Measurements from ENCODE around the gene SMYD3. TPM values are rescaled to one million over a fixed set of nuclear protein-coding genes. Genes with fewer than 3 reads are reported as not detected.

The SMYD3 gene
- total RNA-seq, 1 donor from 2014 or later = 24.2 TPM

GRCh38 chr1:245843101-245843500, 664.0 kb downstream of the SMYD3 start:
- Mint-ChIP-seq H3K27me3 (ENCODE audit: low read depth) (no peaks in the 10 kb centered on the region), H3K4me3 (no peak overlapping the region), H3K4me1 (peaks cover 15% of the 10 kb centered on the region), H3K36me3 (ENCODE audit: low read depth) (peaks cover 3% of the 10 kb centered on the region), H3K9me3 (no peaks in the 10 kb centered on the region), H3K27ac (ENCODE audit: unreplicated experiment) (no peak overlapping the region)
- DNase-seq (ENCODE audit: low read depth, low spot score) = no peak
- no peak for TF ChIP-seq CTCF (conservative IDR thresholded peaks at IDR 0.05)

GRCh38 chr1:245842106-245842505, 665.0 kb downstream of the SMYD3 start:
- H3K27ac Mint-ChIP-seq (ENCODE audit: unreplicated experiment) = no peak overlapping the region
- no peak for DNase-seq (ENCODE audit: low read depth, low spot score)
- H3K36me3 Mint-ChIP-seq (ENCODE audit: low read depth) = peaks cover 3% of the 10 kb centered on the region
- no peak overlapping the region for H3K4me3 Mint-ChIP-seq
- no peaks in the 10 kb centered on the region for H3K9me3 Mint-ChIP-seq
- peaks cover 25% of the 10 kb centered on the region for H3K4me1 Mint-ChIP-seq
- no peaks in the 10 kb centered on the region for H3K27me3 Mint-ChIP-seq (ENCODE audit: low read depth)
- TF ChIP-seq CTCF (conservative IDR thresholded peaks at IDR 0.05) = no peak

- Mint-ChIP-seq H3K36me3 (ENCODE audit: low read depth) (no peaks in the 10 kb centered on the region), H3K9me3 (no peaks in the 10 kb centered on the region), H3K27ac (ENCODE audit: unreplicated experiment) (no peak overlapping the region), H3K4me1 (peaks cover 26% of the 10 kb centered on the region), H3K27me3 (ENCODE audit: low read depth) (no peaks in the 10 kb centered on the region), H3K4me3 (no peak overlapping the region)
- TF ChIP-seq CTCF (conservative IDR thresholded peaks at IDR 0.05) = no peak
- no peak for DNase-seq (ENCODE audit: low read depth, low spot score)
Observed at GRCh38 chr1:245840971-245841370, 666.1 kb downstream of the SMYD3 start.

GRCh38 chr1:245837718-245838117, 669.4 kb downstream of the SMYD3 start:
- Mint-ChIP-seq H3K27me3 (ENCODE audit: low read depth) (no peaks in the 10 kb centered on the region), H3K9me3 (no peaks in the 10 kb centered on the region), H3K4me3 (no peak overlapping the region), H3K36me3 (ENCODE audit: low read depth) (no peaks in the 10 kb centered on the region), H3K27ac (ENCODE audit: unreplicated experiment) (no peak overlapping the region), H3K4me1 (peaks cover 31% of the 10 kb centered on the region)
- no peak for TF ChIP-seq CTCF (conservative IDR thresholded peaks at IDR 0.05)
- no peak for DNase-seq (ENCODE audit: low read depth, low spot score)

GRCh38 chr1:245835386-245835785, 671.7 kb downstream of the SMYD3 start:
- Mint-ChIP-seq H3K4me3 (no peak overlapping the region), H3K27ac (ENCODE audit: unreplicated experiment) (no peak overlapping the region), H3K27me3 (ENCODE audit: low read depth) (no peaks in the 10 kb centered on the region), H3K36me3 (ENCODE audit: low read depth) (no peaks in the 10 kb centered on the region), H3K9me3 (no peaks in the 10 kb centered on the region), H3K4me1 (peaks cover 29% of the 10 kb centered on the region)
- DNase-seq (ENCODE audit: low read depth, low spot score) = no peak
- TF ChIP-seq CTCF (conservative IDR thresholded peaks at IDR 0.05) = no peak

- peaks cover 22% of the 10 kb centered on the region for H3K4me1 Mint-ChIP-seq
- H3K36me3 Mint-ChIP-seq (ENCODE audit: low read depth) = no peaks in the 10 kb centered on the region
- peaks cover 2% of the 10 kb centered on the region for H3K9me3 Mint-ChIP-seq
- no peak overlapping the region for H3K4me3 Mint-ChIP-seq
- no peak for TF ChIP-seq CTCF (conservative IDR thresholded peaks at IDR 0.05)
- DNase-seq (ENCODE audit: low read depth, low spot score) = no peak
- no peak overlapping the region for H3K27ac Mint-ChIP-seq (ENCODE audit: unreplicated experiment)
- no peaks in the 10 kb centered on the region for H3K27me3 Mint-ChIP-seq (ENCODE audit: low read depth)
Observed at GRCh38 chr1:245834002-245834401, 673.1 kb downstream of the SMYD3 start.
